OCI-LY1 (cell line): Measurements from ENCODE around the gene FITM2.

Experiments used
- CTCF ChIP-seq: fragments of 200-600 bp; sonication (generic), shearing (Covaris generic); IDR thresholded peaks from 2 replicates; pipeline ENCODE4 v1.5.1; 2017; ENCODE audit warnings: mild to moderate bottlenecking, antibody characterized with exemption, low read length, moderate library complexity, mixed read lengths
- EZH2 ChIP-seq: fragments of 200-600 bp; sonication (generic), shearing (Covaris generic); IDR thresholded peaks from 2 replicates; pipeline ENCODE4 v1.8.0; 2017; ENCODE audit warnings: borderline replicate concordance, mixed run types, mild to moderate bottlenecking, antibody characterized with exemption, low read length, moderate library complexity, mixed read lengths

GRCh38 chr20:44336086-44336485, 25.1 kb upstream of the FITM2 start:
- TF ChIP-seq CTCF (no peak), EZH2 (no peak)
